ENCODE data around the gene ZNF441. TPM values are rescaled to one million over a fixed set of nuclear protein-coding genes. Genes with fewer than 3 reads are reported as not detected.

Gene ZNF441
- total RNA-seq (2021) = 1.0 to 2.2 TPM (median 1.8 TPM) in 3 replicates
- Bru-seq, nascent RNA = percentile 48 among the genes with signal in this experiment
- long read RNA-seq, experiment 1, partial matches to known transcripts = 0 of 1 reads
- long read RNA-seq, experiment 1, other reads (novel, unspliced or antisense) = 1 of 1 reads
- long read RNA-seq, experiment 2, full-length matches to known transcripts = 1 of 2 reads
- long read RNA-seq, experiment 2, partial matches to known transcripts = 0 of 2 reads
- long read RNA-seq, experiment 2, other reads (novel, unspliced or antisense) = 1 of 2 reads
- long read RNA-seq, experiment 3 = 0 reads

DNA sequence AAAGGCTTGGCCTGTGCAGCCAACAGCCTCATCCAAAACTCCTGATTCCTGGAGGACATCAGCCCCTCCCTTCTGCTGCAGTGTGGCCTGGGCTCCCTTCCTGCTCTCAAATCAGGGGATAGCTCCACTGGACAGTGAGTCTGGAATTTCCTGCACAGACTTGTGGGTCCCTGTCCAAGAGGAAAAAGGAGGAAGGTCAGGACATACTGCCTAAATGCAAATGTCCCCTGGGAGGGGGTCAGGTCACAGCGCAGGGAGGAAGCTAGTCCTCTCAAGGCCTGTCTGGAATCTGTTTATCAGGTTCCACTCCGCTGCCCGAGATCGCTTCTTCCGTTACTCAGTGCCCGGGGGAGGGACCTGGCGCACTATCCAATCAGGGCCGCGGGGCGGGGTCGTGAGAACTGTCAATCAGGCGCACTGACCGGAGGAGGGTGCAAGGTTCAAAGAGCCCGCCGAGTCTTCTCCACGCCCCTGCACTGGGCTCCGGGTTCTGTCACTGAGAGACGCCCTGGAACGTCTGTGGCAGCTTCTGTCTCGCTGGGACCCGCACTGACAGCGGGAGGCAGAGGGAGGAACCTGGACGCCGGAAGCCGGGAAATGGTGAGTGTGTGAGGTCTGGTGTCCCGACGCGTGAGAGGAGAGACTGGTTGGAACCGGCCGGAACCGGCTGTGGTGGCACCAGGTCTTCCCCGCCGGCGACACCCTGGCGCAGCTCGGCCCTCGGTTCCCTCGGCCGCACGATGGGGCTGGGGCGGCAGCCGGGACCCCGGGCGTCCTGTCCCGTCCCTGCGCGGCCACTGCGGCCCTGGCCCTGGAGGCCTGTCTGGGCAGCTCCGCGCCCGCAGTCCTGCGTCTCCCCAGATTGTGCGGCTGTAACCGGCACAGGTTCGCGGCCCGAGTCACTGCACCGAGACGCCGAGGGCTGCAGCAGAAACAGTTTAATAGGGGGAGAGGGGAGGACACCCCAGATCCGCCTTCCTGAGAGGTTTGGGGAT lies at the start of gene ZNF441:
Gene ZNF441 (plus strand): TSS at position 404 of the 995 bp plus-strand sequence. CDS start 194 bp downstream, at position 598.
- H3K27ac Mint-ChIP-seq = peak within 1 kb of the TSS; percentile 79
- peak; percentile 65; the same call in 1 of the 2 replicates for TF ChIP-seq SMAD4 (CRISPR knock-in tag; IDR thresholded peaks at IDR 0.05)
- 0 out of 2 replicates have a peak, but pooled peaks have one; percentile 70 for TF ChIP-seq ZNF219 (CRISPR knock-in tag; IDR thresholded peaks at IDR 0.05; ENCODE audit: borderline replicate concordance)
- TF ChIP-seq, protein P1, sequence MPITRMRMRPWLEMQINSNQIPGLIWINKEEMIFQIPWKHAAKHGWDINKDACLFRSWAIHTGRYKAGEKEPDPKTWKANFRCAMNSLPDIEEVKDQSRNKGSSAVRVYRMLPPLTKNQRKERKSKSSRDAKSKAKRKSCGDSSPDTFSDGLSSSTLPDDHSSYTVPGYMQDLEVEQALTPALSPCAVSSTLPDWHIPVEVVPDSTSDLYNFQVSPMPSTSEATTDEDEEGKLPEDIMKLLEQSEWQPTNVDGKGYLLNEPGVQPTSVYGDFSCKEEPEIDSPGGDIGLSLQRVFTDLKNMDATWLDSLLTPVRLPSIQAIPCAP (CRISPR knock-in tag; IDR thresholded peaks at IDR 0.05) = 0 out of 2 replicates have a peak, but pooled peaks have one; percentile 22
- no peak for TF ChIP-seq NFATC4 (CRISPR knock-in tag; IDR thresholded peaks at IDR 0.05)
- TF ChIP-seq TEAD1 (CRISPR knock-in tag; IDR thresholded peaks at IDR 0.05) = peak; percentile 21; the same call in 1 of the 2 replicates
- TF ChIP-seq GRHL2 (CRISPR knock-in tag; IDR thresholded peaks at IDR 0.05; ENCODE audit: insufficient replicate concordance, severe bottlenecking) = no peak
- peak; percentile 88 for TF ChIP-seq FOXP1 (CRISPR knock-in tag; IDR thresholded peaks at IDR 0.05; ENCODE audit: borderline replicate concordance)
- TF ChIP-seq SP1 (CRISPR knock-in tag; conservative IDR thresholded peaks at IDR 0.05) = peak; percentile 81
- TF ChIP-seq, protein P2, sequence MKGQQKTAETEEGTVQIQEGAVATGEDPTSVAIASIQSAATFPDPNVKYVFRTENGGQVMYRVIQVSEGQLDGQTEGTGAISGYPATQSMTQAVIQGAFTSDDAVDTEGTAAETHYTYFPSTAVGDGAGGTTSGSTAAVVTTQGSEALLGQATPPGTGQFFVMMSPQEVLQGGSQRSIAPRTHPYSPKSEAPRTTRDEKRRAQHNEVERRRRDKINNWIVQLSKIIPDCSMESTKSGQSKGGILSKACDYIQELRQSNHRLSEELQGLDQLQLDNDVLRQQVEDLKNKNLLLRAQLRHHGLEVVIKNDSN (CRISPR knock-in tag; IDR thresholded peaks at IDR 0.05) = no peak
- TF ChIP-seq, protein P3, sequence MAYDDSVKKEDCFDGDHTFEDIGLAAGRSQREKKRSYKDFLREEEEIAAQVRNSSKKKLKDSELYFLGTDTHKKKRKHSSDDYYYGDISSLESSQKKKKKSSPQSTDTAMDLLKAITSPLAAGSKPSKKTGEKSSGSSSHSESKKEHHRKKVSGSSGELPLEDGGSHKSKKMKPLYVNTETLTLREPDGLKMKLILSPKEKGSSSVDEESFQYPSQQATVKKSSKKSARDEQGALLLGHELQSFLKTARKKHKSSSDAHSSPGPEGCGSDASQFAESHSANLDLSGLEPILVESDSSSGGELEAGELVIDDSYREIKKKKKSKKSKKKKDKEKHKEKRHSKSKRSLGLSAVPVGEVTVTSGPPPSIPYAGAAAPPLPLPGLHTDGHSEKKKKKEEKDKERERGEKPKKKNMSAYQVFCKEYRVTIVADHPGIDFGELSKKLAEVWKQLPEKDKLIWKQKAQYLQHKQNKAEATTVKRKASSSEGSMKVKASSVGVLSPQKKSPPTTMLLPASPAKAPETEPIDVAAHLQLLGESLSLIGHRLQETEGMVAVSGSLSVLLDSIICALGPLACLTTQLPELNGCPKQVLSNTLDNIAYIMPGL (CRISPR knock-in tag; IDR thresholded peaks at IDR 0.05) = peak; percentile 45; the same call in 1 of the 2 replicates
- TF ChIP-seq ZNF416 (CRISPR knock-in tag; IDR thresholded peaks at IDR 0.05) = no peak
- TF ChIP-seq OVOL2 (CRISPR knock-in tag; IDR thresholded peaks at IDR 0.05; ENCODE audit: borderline replicate concordance) = no peak
- peak; percentile 56; the same call in 1 of the 2 replicates for TF ChIP-seq RELA (CRISPR knock-in tag; IDR thresholded peaks at IDR 0.05; ENCODE audit: borderline replicate concordance)
- TF ChIP-seq, protein P4, sequence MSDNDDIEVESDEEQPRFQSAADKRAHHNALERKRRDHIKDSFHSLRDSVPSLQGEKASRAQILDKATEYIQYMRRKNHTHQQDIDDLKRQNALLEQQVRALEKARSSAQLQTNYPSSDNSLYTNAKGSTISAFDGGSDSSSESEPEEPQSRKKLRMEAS (CRISPR knock-in tag; IDR thresholded peaks at IDR 0.05) = peak; percentile 78; the same call in 1 of the 2 replicates
- TF ChIP-seq NFYB (CRISPR knock-in tag; conservative IDR thresholded peaks at IDR 0.05; ENCODE audit: low read depth) = peak; percentile 84
- TF ChIP-seq TCF7 (CRISPR knock-in tag; IDR thresholded peaks at IDR 0.05; ENCODE audit: low read depth) = 0 out of 2 replicates have a peak, but pooled peaks have one; percentile 27
- TF ChIP-seq EMX1 (CRISPR knock-in tag; IDR thresholded peaks at IDR 0.05) = no peak
- no peak; the same call in 1 of the 2 replicates for TF ChIP-seq ZNF263 (CRISPR knock-in tag; IDR thresholded peaks at IDR 0.05; ENCODE audit: low read depth)
- 0 out of 2 replicates have a peak, but pooled peaks have one; percentile 66 for TF ChIP-seq JUN (CRISPR knock-in tag; IDR thresholded peaks at IDR 0.05)
- TF ChIP-seq, protein P5, sequence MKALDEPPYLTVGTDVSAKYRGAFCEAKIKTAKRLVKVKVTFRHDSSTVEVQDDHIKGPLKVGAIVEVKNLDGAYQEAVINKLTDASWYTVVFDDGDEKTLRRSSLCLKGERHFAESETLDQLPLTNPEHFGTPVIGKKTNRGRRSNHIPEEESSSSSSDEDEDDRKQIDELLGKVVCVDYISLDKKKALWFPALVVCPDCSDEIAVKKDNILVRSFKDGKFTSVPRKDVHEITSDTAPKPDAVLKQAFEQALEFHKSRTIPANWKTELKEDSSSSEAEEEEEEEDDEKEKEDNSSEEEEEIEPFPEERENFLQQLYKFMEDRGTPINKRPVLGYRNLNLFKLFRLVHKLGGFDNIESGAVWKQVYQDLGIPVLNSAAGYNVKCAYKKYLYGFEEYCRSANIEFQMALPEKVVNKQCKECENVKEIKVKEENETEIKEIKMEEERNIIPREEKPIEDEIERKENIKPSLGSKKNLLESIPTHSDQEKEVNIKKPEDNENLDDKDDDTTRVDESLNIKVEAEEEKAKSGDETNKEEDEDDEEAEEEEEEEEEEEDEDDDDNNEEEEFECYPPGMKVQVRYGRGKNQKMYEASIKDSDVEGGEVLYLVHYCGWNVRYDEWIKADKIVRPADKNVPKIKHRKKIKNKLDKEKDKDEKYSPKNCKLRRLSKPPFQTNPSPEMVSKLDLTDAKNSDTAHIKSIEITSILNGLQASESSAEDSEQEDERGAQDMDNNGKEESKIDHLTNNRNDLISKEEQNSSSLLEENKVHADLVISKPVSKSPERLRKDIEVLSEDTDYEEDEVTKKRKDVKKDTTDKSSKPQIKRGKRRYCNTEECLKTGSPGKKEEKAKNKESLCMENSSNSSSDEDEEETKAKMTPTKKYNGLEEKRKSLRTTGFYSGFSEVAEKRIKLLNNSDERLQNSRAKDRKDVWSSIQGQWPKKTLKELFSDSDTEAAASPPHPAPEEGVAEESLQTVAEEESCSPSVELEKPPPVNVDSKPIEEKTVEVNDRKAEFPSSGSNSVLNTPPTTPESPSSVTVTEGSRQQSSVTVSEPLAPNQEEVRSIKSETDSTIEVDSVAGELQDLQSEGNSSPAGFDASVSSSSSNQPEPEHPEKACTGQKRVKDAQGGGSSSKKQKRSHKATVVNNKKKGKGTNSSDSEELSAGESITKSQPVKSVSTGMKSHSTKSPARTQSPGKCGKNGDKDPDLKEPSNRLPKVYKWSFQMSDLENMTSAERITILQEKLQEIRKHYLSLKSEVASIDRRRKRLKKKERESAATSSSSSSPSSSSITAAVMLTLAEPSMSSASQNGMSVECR (CRISPR knock-in tag; IDR thresholded peaks at IDR 0.05; ENCODE audit: borderline replicate concordance) = peak; percentile 84
- DNase-seq (ENCODE audit: low spot score) = peak; percentile 97
- peaks cover 27% of the 10 kb centered on the region for H3K9me3 Mint-ChIP-seq
- peak within 1 kb of the TSS; percentile 95 for H3K4me3 Mint-ChIP-seq
- H3K27me3 Mint-ChIP-seq (ENCODE audit: low read depth) = peaks cover 70% of the 10 kb centered on the region
- CTCF ChIA-PET = interaction anchor here (0.7 to 1.9 kb wide), 4 partner anchors 31 to 218 kb away, joined by 3 to 14 read pairs (median 6); partner anchors contain the start of genes ZNF439 and ZNF491
- peaks cover 4% of the 10 kb centered on the region for H3K36me3 Mint-ChIP-seq
- H3K4me1 Mint-ChIP-seq = peaks cover 4% of the 10 kb centered on the region; the same call in 1 of the 2 replicates
- POLR2A ChIA-PET = interaction anchor here (0.7 to 1.3 kb wide), 3 partner anchors 47 to 91 kb away, joined by 4 to 5 read pairs (median 4); partner anchors contain the start of gene ZNF440
- peak; percentile 98 for ATAC-seq
